HepG2 (cell line): ENCODE data around the gene PRSS27. TPM values are rescaled to one million over a fixed set of nuclear protein-coding genes. Genes with fewer than 3 reads are reported as not detected.

Experiments used
- ATAC-seq: fragments of 200-7000 bp; cut with Tn5 transposase; 3 replicates; pipeline ENCODE4 v1.9.1; 2020; ENCODE audit warnings: mild to moderate bottlenecking, moderate library complexity
- BruUV-seq: library from RNA; stranded (reverse); fragments of 400-500 nt; replicated peaks from 2 replicates; lab custom pipeline; 2021; lab: Mats Ljungman, UMichigan
- CTCF ChIA-PET: fragments of 300-600 bp; formaldehyde crosslinking; extraction: SDS; loops from one replicate; lab custom pipeline; 2021; ENCODE audit warnings: low total read pairs, inconsistent platforms, low intra/inter-chr PET ratio; lab: Yijun Ruan, JAX
- POLR2A ChIA-PET: fragments of 350-600 bp; sonication (Branson Sonifier 250); formaldehyde crosslinking; loops from one replicate; lab custom pipeline; 2020; ENCODE audit warnings: antibody characterized with exemption, inconsistent platforms; lab: Yijun Ruan, JAX
- DNase-seq: peaks from one replicate; pipeline ENCODE4 v3.0.0-alpha.2; 2015; ENCODE audit warnings: low spot score
- FAIRE-seq: peaks from 3 replicates; lab custom pipeline; 2011; peaks lifted over from hg19 to GRCh38; lab: Jason Lieb, UNC
- H2AFZ ChIP-seq: one replicate; pipeline ENCODE4 v1.6.1; 2011; ENCODE audit warnings: low read length, inconsistent platforms
- H3K27ac ChIP-seq: fragments of 300-600 bp; 3 replicates; pipeline ENCODE4 v1.8.0; 2011; ENCODE audit warnings: mixed run types, mild to moderate bottlenecking, mixed read lengths, low read length, inconsistent platforms; ENCODE audit not compliant: insufficient read depth; ENCODE audit errors: extremely low read length
- H3K27me3 ChIP-seq, 2 experiments: fragments of 200-600 bp in 1 of 2; 2 replicates in 1 of 2; 3 replicates in 1 of 2; pipeline versions ENCODE4 v1.6.0 to v1.8.0; 2011; ENCODE audit warnings: low read length in 2 of 2, mild to moderate bottlenecking in 2 of 2, moderate library complexity in 2 of 2, inconsistent platforms in 1 of 2; ENCODE audit not compliant: insufficient read depth in 2 of 2, control insufficient read depth in 1 of 2
- H3K36me3 ChIP-seq, 2 experiments: fragments of 200-600 bp in 1 of 2; replicated peaks in 1 of 2; 2 replicates in 1 of 2; 3 replicates in 1 of 2; pipeline versions ENCODE4 v1.5.1 to v1.8.0; 2011; ENCODE audit warnings: low read length in 2 of 2, inconsistent platforms in 1 of 2; ENCODE audit not compliant: insufficient read depth in 2 of 2, control insufficient read depth in 1 of 2
- H3K4me1 ChIP-seq: 2 replicates; pipeline ENCODE4 v1.5.1; 2012; ENCODE audit warnings: low read length, inconsistent platforms; ENCODE audit not compliant: insufficient read depth
- H3K4me2 ChIP-seq: 2 replicates; pipeline ENCODE4 v1.6.0; 2011; ENCODE audit warnings: low read depth, low read length, inconsistent platforms
- H3K4me3 ChIP-seq, 3 experiments: fragments of 200-600 bp in 1 of 3; sonication (generic), shearing (Covaris generic) in 1 of 3; replicated peaks in 1 of 3; 2 replicates each; pipeline ENCODE4 v1.5.1; 2011 to 2016; ENCODE audit warnings: low read length in 3 of 3, inconsistent platforms in 2 of 3, low read depth in 2 of 3, mild to moderate bottlenecking in 2 of 3, control low read depth in 1 of 3, mixed read lengths in 1 of 3; ENCODE audit not compliant: insufficient read depth in 1 of 3
- H3K79me2 ChIP-seq: one replicate; pipeline ENCODE4 v1.6.1; 2011; ENCODE audit warnings: low read length, inconsistent platforms; ENCODE audit not compliant: insufficient read depth
- H3K9ac ChIP-seq: 2 replicates; pipeline ENCODE4 v1.6.0; 2011; ENCODE audit warnings: mild to moderate bottlenecking, low read depth, low read length, inconsistent platforms; ENCODE audit not compliant: insufficient read depth
- H3K9me3 ChIP-seq: 2 replicates; pipeline ENCODE4 v1.5.1; 2012; ENCODE audit warnings: mild to moderate bottlenecking, low read length
- H4K20me1 ChIP-seq: 2 replicates; pipeline ENCODE4 v1.6.0; 2011; ENCODE audit warnings: inconsistent platforms, mild to moderate bottlenecking, low read length, moderate library complexity; ENCODE audit not compliant: insufficient read depth
- GLI4 ChIP-seq: sonication (generic); formaldehyde crosslinking; IDR thresholded peaks from 2 replicates; pipeline ENCODE4 v1.5.1; 2020; ENCODE audit warnings: missing genetic modification reagents, mild to moderate bottlenecking, moderate library complexity, borderline replicate concordance
- KLF11 ChIP-seq: IDR thresholded peaks from 2 replicates; pipeline ENCODE4 v1.6.1; 2016; ENCODE audit warnings: missing compliant biosample characterization
- PLRG1 ChIP-seq: fragments of 450-650 bp; conservative IDR thresholded peaks from 2 replicates; pipeline ENCODE4 v1.6.1; 2016
- POLR2A ChIP-seq, 2 experiments: IDR thresholded peaks; 2 replicates each; pipeline ENCODE4 v1.6.1; 2011; ENCODE audit warnings: low read depth in 2 of 2, low read length in 2 of 2, mild to moderate bottlenecking in 1 of 2, moderate library complexity in 1 of 2; ENCODE audit not compliant: insufficient read depth in 1 of 2
- POLR2AphosphoS5 ChIP-seq: IDR thresholded peaks from 2 replicates; pipeline ENCODE4 v1.6.1; 2012; ENCODE audit warnings: low read depth, low read length
- RARG ChIP-seq: sonication (generic); formaldehyde crosslinking; IDR thresholded peaks from 2 replicates; pipeline ENCODE4 v1.4.0; 2020; ENCODE audit warnings: low read depth, mild to moderate bottlenecking, missing genetic modification reagents
- RBM22 ChIP-seq: fragments of 200-400 bp; formaldehyde crosslinking; optimal IDR thresholded peaks from 2 replicates; pipeline ENCODE3; 2017; ENCODE audit warnings: mild to moderate bottlenecking, low read length, moderate library complexity
- RXRB ChIP-seq: IDR thresholded peaks from 2 replicates; pipeline ENCODE4 v1.6.1; 2016; ENCODE audit warnings: borderline replicate concordance, missing genetic modification reagents, missing compliant biosample characterization
- SALL2 ChIP-seq: sonication (generic); formaldehyde crosslinking; IDR thresholded peaks from 2 replicates; pipeline ENCODE4 v1.8.1; 2023; ENCODE audit warnings: mild to moderate bottlenecking, missing genetic modification reagents, inconsistent platforms
- SIX1 ChIP-seq: sonication (generic); formaldehyde crosslinking; IDR thresholded peaks from 2 replicates; pipeline ENCODE4 v1.4.0; 2020; ENCODE audit warnings: missing genetic modification reagents, borderline replicate concordance
- SOX6 ChIP-seq, 2 experiments: fragments of 450-650 bp in 1 of 2; sonication (generic) in 1 of 2; formaldehyde crosslinking in 1 of 2; IDR thresholded peaks; 2 replicates each; pipeline versions ENCODE4 v1.4.0 to v1.6.1; 2017 to 2020; ENCODE audit warnings: antibody characterized with exemption in 1 of 2, mild to moderate bottlenecking in 1 of 2, missing genetic modification reagents in 1 of 2
- ZBTB26 ChIP-seq: IDR thresholded peaks from 2 replicates; pipeline ENCODE4 v1.6.1; 2016; ENCODE audit warnings: missing compliant biosample characterization, missing genetic modification reagents, borderline replicate concordance
- ZBTB38 ChIP-seq: sonication (generic); formaldehyde crosslinking; IDR thresholded peaks from 2 replicates; pipeline ENCODE4 v1.5.1; 2020; ENCODE audit warnings: mild to moderate bottlenecking, missing genetic modification reagents
- ZBTB49 ChIP-seq: sonication (generic); formaldehyde crosslinking; IDR thresholded peaks from 2 replicates; pipeline ENCODE4 v1.4.0; 2020; ENCODE audit warnings: missing genetic modification reagents, borderline replicate concordance
- ZEB1 ChIP-seq: IDR thresholded peaks from 2 replicates; pipeline ENCODE4 v1.6.1; 2012; ENCODE audit warnings: mild to moderate bottlenecking, low read depth, inconsistent platforms; ENCODE audit not compliant: insufficient replicate concordance
- ZNF143 ChIP-seq: sonication (generic); formaldehyde crosslinking; IDR thresholded peaks from 2 replicates; pipeline ENCODE4 v1.4.0; 2020; ENCODE audit warnings: missing genetic modification reagents
- ZNF549 ChIP-seq: sonication (generic); formaldehyde crosslinking; IDR thresholded peaks from 2 replicates; pipeline ENCODE4 v1.5.0; 2020; ENCODE audit warnings: missing genetic modification reagents
- ZNF597 ChIP-seq: sonication (generic); formaldehyde crosslinking; IDR thresholded peaks from 2 replicates; pipeline ENCODE4 v1.5.0; 2020; ENCODE audit warnings: missing genetic modification reagents
- ZNF607 ChIP-seq: sonication (generic); formaldehyde crosslinking; IDR thresholded peaks from 2 replicates; pipeline ENCODE4 v1.5.1; 2020; ENCODE audit warnings: missing genetic modification reagents, mild to moderate bottlenecking, borderline replicate concordance
- ZNF841 ChIP-seq: sonication (generic); formaldehyde crosslinking; IDR thresholded peaks from 2 replicates; pipeline ENCODE4 v1.8.1; 2023; ENCODE audit warnings: missing genetic modification reagents, borderline replicate concordance
- WGBS: methylation state at CpG from one replicate; pipeline ENCODE4 v1.1.6; 2017; ENCODE audit warnings: low lambda C conversion rate; 5-methylcytosine and 5-hydroxymethylcytosine counted together
- in situ Hi-C: cut with HindIII; loops from 2 replicates; pipeline ENCODE4 v1.10.0; 2017; ENCODE audit warnings: low pct_unique_long_range_greater_than_20kb; ENCODE audit not compliant: extremely low pct_ligation_motif_present
- intact Hi-C: fragments of 100-400 bp; cut with micrococcal nuclease; formaldehyde crosslinking; loops from one replicate; pipeline ENCODE4 v1.10.0; 2022; ENCODE audit not compliant: unreplicated experiment
- polyA plus RNA-seq, 8 experiments: library from polyadenylated mRNA; depleted of rRNA in 3 of 8; stranded (reverse) in 7 of 8; unstranded in 1 of 8; fragments of >200 nt; fragmentation: Illumina TruSeq in 4 of 8; extraction: Trizol in 4 of 8; gene quantifications; 2 replicates each; pipeline versions ENCODE4 v1.2.1 to v1.2.3, GENCODE V29; 2011 to 2016; ENCODE audit warnings: low read depth in 4 of 8, missing spikeins in 1 of 8, mixed read lengths in 1 of 8; ENCODE audit not compliant: insufficient read depth in 1 of 8
- total RNA-seq, 5 experiments: library from RNA; depleted of rRNA; stranded (reverse); fragments of >200 nt; fragmentation: Illumina TruSeq; extraction: Trizol; gene quantifications; 2 replicates each; pipeline ENCODE4 v1.2.3, GENCODE V29; 2016; ENCODE audit warnings: low read depth in 1 of 5

Gene PRSS27
- total and polyA plus RNA-seq, 2 of the 13 experiments (the other 11 are each of a cell fraction or from before 2014, with no cell fraction given) = 0.20 to 0.73 TPM

GRCh38 chr16:2765462-2766404 is 45.7 kb upstream of the PRSS27 start:
- Histone ChIP-seq H4K20me1 (peaks cover 9% of the 10 kb centered on the region), H3K36me3 (peaks cover 52 to 99% of the 10 kb centered on the region in 2 experiments), H3K9ac (no peak overlapping the region), H3K9me3 (no peaks in the 10 kb centered on the region), H2AFZ (no peak overlapping the region), H3K4me1 (no peaks in the 10 kb centered on the region), H3K79me2 (peaks cover 22% of the 10 kb centered on the region), H3K27ac (no peak overlapping the region), H3K4me2 (no peak overlapping the region), H3K27me3 (no peaks in the 10 kb centered on the region), H3K4me3 (no peak overlapping the region)
- FAIRE-seq (no peak), ATAC-seq (no peak), DNase-seq (no peak)
- CTCF ChIA-PET = no interaction called here
- in situ Hi-C loops (no loop called here), intact Hi-C loops (no loop called here)
- BruUV-seq = no TSS peak
- WGBS = 96% methylated on average over 55 of the region's 73 CpGs
- POLR2A ChIA-PET = interaction anchor here (1.2 to 3.5 kb wide), 2 partner anchors 10 to 13 kb away, joined by 4 to 15 read pairs; partner anchors contain the start of gene SRRM2
- TF ChIP-seq ZNF841 (no peak), PLRG1 (no peak), ZNF143 (CRISPR knock-in tag) (no peak), POLR2AphosphoS5 (0 out of 2 replicates have a peak, but pooled peaks have one; percentile 16), SIX1 (CRISPR knock-in tag) (no peak), ZNF549 (no peak), ZEB1 (no peak), RBM22 (peak; percentile 82), ZBTB49 (no peak), RARG (no peak), SOX6 (IDR thresholded peaks at IDR 0.05) (no peak), SOX6 (CRISPR knock-in tag; IDR thresholded peaks at IDR 0.05) (no peak), ZBTB26 (CRISPR knock-in tag) (0 out of 2 replicates have a peak, but pooled peaks have one; percentile 19), ZNF597 (CRISPR knock-in tag) (no peak), RXRB (no peak), SALL2 (CRISPR knock-in tag) (no peak), ZBTB38 (peak; percentile 41; the same call in 1 of the 2 replicates), ZNF607 (no peak), KLF11 (CRISPR knock-in tag) (no peak), GLI4 (CRISPR knock-in tag) (no peak), POLR2A (IDR thresholded peaks at IDR 0.05; ENCODE audit: insufficient read depth in 1 of 2, low read depth in 2 of 2, low read length in 2 of 2) (peak in 1 of 2 experiments; percentile 10; a peak in 1 of 4 replicates)
